Osteoblast (primary cell): ENCODE results near the gene SLC22A16. TPM values are rescaled to one million over a fixed set of nuclear protein-coding genes. Genes with fewer than 3 reads are reported as not detected.

Experiments used
- DNase-seq: peaks from one replicate; pipeline ENCODE4 v3.0.0; 2011; ENCODE audit warnings: low spot score, mixed read lengths; ENCODE audit not compliant: insufficient read length; ENCODE audit errors: missing footprints
- H2AFZ ChIP-seq: 2 replicates; pipeline ENCODE4 v1.6.0; 2011; ENCODE audit warnings: mild to moderate bottlenecking, low read length
- H3K27ac ChIP-seq: 2 replicates; pipeline ENCODE4 v1.5.1; 2011; ENCODE audit warnings: mild to moderate bottlenecking, low read depth, low read length, moderate library complexity
- H3K27me3 ChIP-seq: 2 replicates; pipeline ENCODE4 v1.6.0; 2012; ENCODE audit warnings: mild to moderate bottlenecking, control low read depth, inconsistent platforms, low read length, moderate library complexity; ENCODE audit not compliant: insufficient read depth
- H3K36me3 ChIP-seq: 2 replicates; pipeline ENCODE4 v1.5.1; 2011; ENCODE audit warnings: mild to moderate bottlenecking, low read length, control low read depth, moderate library complexity; ENCODE audit not compliant: insufficient read depth
- H3K4me1 ChIP-seq: 2 replicates; pipeline ENCODE4 v1.5.1; 2011; ENCODE audit warnings: mild to moderate bottlenecking, low read length, control low read depth, moderate library complexity; ENCODE audit not compliant: insufficient read depth
- H3K4me2 ChIP-seq: 2 replicates; pipeline ENCODE4 v1.6.0; 2011; ENCODE audit warnings: mild to moderate bottlenecking, low read length; ENCODE audit not compliant: insufficient read depth
- H3K4me3 ChIP-seq: fragments of 200-600 bp; sonication (generic); 3 replicates; pipeline ENCODE4 v1.5.1; 2012; ENCODE audit warnings: mild to moderate bottlenecking, low read length, inconsistent platforms; ENCODE audit not compliant: insufficient read depth
- H3K79me2 ChIP-seq: 2 replicates; pipeline ENCODE4 v1.6.0; 2012; ENCODE audit warnings: mild to moderate bottlenecking, low read length, control low read depth, inconsistent platforms; ENCODE audit not compliant: insufficient read depth
- H3K9me3 ChIP-seq: 2 replicates; pipeline ENCODE4 v1.5.1; 2011; ENCODE audit warnings: low read depth, low read length, control low read depth
- H4K20me1 ChIP-seq: 2 replicates; pipeline ENCODE4 v1.6.0; 2012; ENCODE audit warnings: mild to moderate bottlenecking, low read length, control low read depth; ENCODE audit not compliant: insufficient read depth
- total RNA-seq: library from RNA; depleted of rRNA; stranded (reverse); fragments of >200 nt; gene quantifications from 2 replicates; pipeline ENCODE4 v1.2.3, GENCODE V29; 2012
- TF ChIP-seq, protein P1 (sequence below): IDR thresholded peaks from 2 replicates; pipeline ENCODE4 v1.5.1; 2011; ENCODE audit warnings: mild to moderate bottlenecking, low read depth, low read length, moderate library complexity; ENCODE audit errors: extremely low read depth

The SLC22A16 gene
- total RNA-seq, 1 donor = 0.36 TPM

DNA sequence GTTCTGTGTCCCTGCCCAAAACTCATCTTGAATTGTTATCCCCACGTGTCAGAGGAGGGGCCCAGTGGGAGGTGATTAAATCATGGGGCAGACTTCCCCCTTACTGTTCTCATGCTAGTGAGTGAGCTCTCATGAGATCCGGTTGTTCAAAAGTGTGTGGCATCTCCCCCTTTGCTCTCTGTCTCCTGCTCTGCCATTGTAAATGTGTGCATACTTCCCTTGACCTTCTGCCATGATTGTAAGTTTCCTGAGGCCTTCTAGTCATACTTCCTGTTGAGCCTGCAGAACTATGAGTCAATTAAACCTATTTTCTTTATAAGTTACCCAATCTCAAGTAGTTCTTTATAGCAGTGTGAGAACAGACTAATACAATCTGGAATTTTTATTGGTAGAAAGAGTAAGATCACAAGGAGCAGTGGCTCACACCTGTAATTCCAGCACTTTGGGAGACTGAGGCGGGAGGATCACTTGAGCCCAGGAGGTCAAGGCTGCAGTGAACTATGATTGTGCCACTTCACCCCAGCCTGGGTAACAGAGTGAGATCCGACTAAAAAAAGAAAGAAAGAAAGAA is 47.1 kb upstream of the SLC22A16 start:
- Histone ChIP-seq H3K4me3 (no peak overlapping the region), H3K4me2 (no peak overlapping the region), H3K79me2 (no peaks in the 10 kb centered on the region), H3K27ac (no peak overlapping the region), H4K20me1 (no peaks in the 10 kb centered on the region), H3K27me3 (no peaks in the 10 kb centered on the region), H3K4me1 (peaks cover 9% of the 10 kb centered on the region), H3K9me3 (no peaks in the 10 kb centered on the region), H3K36me3 (no peaks in the 10 kb centered on the region), H2AFZ (no peak overlapping the region)
- DNase-seq = no peak
- TF ChIP-seq, protein P1, sequence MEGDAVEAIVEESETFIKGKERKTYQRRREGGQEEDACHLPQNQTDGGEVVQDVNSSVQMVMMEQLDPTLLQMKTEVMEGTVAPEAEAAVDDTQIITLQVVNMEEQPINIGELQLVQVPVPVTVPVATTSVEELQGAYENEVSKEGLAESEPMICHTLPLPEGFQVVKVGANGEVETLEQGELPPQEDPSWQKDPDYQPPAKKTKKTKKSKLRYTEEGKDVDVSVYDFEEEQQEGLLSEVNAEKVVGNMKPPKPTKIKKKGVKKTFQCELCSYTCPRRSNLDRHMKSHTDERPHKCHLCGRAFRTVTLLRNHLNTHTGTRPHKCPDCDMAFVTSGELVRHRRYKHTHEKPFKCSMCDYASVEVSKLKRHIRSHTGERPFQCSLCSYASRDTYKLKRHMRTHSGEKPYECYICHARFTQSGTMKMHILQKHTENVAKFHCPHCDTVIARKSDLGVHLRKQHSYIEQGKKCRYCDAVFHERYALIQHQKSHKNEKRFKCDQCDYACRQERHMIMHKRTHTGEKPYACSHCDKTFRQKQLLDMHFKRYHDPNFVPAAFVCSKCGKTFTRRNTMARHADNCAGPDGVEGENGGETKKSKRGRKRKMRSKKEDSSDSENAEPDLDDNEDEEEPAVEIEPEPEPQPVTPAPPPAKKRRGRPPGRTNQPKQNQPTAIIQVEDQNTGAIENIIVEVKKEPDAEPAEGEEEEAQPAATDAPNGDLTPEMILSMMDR = no peak

DNA sequence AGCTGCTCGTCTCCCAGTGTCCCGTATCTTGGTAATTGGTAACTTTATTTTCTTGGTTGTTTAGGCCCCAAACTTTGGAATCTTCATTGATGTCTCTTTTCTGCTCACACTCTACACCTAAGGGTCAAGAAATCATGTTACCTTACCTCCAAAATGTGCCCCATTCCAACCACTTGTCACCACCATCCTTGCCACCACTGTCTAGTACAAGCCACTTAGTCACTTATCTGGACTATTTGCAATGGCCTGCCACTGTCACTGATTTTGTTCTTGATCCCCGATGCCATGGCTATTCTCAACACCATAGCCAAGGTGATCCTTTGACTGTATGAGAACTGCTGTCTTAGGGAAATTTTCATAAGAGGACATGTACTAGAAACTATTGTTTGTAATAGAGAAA is 46.0 kb upstream of the SLC22A16 start:
- no peak for DNase-seq
- Histone ChIP-seq H3K27me3 (no peaks in the 10 kb centered on the region), H3K4me2 (no peak overlapping the region), H3K79me2 (no peaks in the 10 kb centered on the region), H2AFZ (no peak overlapping the region), H3K4me1 (no peaks in the 10 kb centered on the region), H3K36me3 (no peaks in the 10 kb centered on the region), H3K27ac (no peak overlapping the region), H4K20me1 (no peaks in the 10 kb centered on the region), H3K9me3 (no peaks in the 10 kb centered on the region), H3K4me3 (no peak overlapping the region)
- TF ChIP-seq, protein P1 = no peak

DNA sequence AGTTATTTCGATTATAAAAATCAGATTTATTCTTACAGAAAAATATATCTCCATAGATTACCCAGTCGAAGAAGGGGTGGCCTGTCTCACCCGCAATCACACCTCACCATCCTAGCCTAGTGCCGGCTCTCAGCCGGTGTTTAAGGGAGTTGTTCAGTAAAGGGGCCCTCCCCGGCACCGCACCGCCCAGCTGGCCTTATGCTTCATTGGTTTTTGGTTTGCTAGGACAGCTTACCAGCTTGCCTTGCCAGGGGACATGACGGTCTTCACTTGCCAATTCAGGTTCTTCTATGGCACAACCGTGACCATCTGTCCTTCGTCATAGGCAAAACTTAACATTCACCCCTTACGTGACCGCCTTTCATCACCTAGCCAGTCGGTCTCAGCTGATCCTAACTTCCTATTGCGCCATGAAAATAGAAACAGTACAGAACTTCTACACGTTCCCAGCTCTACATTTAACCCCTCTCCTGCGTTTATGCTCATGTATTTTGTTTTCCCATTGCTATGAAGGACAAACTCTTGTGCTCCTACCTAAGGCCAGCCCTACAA is 44.7 kb upstream of the SLC22A16 start:
- H3K27ac ChIP-seq = no peak overlapping the region
- H3K4me3 ChIP-seq = no peak overlapping the region
- H2AFZ ChIP-seq = no peak overlapping the region
- no peak for DNase-seq
- no peaks in the 10 kb centered on the region for H3K79me2 ChIP-seq
- TF ChIP-seq, protein P1 = no peak
- H3K4me1 ChIP-seq = no peaks in the 10 kb centered on the region
- H3K4me2 ChIP-seq = no peak overlapping the region
- H3K9me3 ChIP-seq = no peaks in the 10 kb centered on the region
- H4K20me1 ChIP-seq = no peaks in the 10 kb centered on the region
- H3K36me3 ChIP-seq = no peaks in the 10 kb centered on the region
- H3K27me3 ChIP-seq = no peaks in the 10 kb centered on the region

DNA sequence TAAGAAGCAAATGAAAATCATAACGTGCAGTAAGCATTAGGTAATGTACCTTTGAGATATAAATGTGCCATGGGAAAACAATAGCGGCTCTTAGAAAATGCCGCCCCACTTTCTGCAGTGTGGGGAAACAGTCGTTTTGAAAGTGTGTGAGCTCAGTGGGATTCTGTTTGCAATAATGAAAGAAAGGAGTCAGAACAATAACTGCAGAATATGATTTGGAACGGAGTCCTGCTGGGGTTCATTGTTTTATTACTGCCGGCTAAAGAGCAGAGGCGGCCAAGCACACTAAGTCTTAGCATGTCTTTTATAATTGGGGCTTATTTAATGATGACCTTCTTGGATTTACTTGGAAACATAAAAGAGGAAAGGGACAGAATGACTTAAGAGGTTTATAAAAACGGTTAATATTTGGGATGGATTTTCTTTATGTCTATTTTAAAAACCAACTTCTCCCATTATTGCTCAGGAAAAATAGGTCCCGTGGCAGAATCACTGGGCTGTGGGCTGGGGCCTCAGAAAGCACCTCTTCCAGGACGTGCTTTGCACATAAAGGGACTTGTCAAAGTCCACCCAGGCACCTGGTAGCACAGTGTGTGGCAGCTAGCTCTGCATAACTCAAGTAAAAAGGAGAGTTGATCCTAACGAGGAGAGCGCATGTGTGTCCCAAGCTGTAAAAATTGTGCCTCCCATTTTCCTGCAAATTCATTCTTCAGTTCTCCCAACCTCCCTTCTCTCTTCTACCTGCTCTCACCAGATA is 44.0 kb upstream of the SLC22A16 start:
- Histone ChIP-seq H3K4me2 (no peak overlapping the region), H3K36me3 (no peaks in the 10 kb centered on the region), H3K9me3 (no peaks in the 10 kb centered on the region), H3K4me1 (no peaks in the 10 kb centered on the region), H4K20me1 (no peaks in the 10 kb centered on the region), H3K4me3 (no peak overlapping the region), H2AFZ (no peak overlapping the region), H3K79me2 (no peaks in the 10 kb centered on the region), H3K27ac (no peak overlapping the region), H3K27me3 (no peaks in the 10 kb centered on the region)
- no peak for DNase-seq
- TF ChIP-seq, protein P1 = no peak
